ENCODE results near the gene NOXA1.
"Not testable (repeated sequence)": the region's sequence is repeated elsewhere in the genome, so short reads cannot be mapped to it uniquely, and the experiment has no call there.

Gene NOXA1, protein sequence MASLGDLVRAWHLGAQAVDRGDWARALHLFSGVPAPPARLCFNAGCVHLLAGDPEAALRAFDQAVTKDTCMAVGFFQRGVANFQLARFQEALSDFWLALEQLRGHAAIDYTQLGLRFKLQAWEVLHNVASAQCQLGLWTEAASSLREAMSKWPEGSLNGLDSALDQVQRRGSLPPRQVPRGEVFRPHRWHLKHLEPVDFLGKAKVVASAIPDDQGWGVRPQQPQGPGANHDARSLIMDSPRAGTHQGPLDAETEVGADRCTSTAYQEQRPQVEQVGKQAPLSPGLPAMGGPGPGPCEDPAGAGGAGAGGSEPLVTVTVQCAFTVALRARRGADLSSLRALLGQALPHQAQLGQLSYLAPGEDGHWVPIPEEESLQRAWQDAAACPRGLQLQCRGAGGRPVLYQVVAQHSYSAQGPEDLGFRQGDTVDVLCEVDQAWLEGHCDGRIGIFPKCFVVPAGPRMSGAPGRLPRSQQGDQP

GRCh38 chr9:137422604-137423513 lies at the start of gene NOXA1, which contains the start of gene EXD3:
TSS of gene NOXA1 (plus strand) at chr9:137423393. CDS start at chr9:137423530, 137 bp downstream.
TSS of gene EXD3 (minus strand) at chr9:137423162. CDS start at chr9:137395357, 27,805 bp downstream.
- peak; percentile 82 for DNase-seq (ENCODE audit: low read depth)

DNA sequence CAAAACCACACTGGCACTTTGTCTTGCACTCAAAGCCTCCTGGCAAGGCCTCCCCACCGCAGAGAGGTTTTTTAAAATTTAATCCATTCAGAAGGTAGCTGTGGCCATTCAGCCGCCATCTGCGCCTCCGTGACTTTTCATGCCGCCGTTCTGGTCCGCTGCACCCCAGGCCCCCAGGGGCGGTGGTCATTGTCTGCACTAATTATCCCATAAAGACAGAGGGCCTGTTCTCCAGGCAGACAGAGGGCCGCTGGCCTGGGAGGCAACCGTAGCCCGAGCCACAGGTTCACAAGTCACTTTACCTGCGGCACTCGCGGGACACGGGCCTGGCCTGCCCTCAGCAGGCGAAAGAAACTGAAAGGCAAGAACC lies 49.6 kb upstream of the NOXA1 start:
- no peak for DNase-seq (ENCODE audit: low read depth)

GRCh38 chr9:137374131-137374845 lies 48.9 kb upstream of the NOXA1 start:
- DNase-seq (ENCODE audit: low read depth), result no peak

- no peak for DNase-seq (ENCODE audit: low read depth)
These were observed 47.7 kb upstream of the NOXA1 start for GRCh38 chr9:137375321-137376058.

DNA sequence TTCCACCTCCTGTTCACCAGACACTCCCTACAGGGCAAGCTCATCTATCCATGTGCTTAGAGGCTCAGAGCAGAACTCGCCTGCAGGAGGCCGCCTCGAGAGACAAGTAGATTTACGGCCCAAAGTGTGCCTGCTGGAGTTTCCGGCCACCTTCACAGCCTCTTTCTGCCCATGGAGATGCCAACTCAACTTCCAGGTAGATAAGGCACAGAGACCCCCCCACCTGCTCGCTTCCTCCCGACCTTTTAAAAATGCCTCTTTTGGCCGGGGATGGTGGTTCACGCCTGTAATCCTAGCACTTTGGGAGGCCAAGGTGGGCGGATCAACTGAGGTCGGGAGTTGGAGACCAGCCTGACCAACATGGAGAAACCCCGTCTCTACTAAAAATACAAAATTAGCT lies 46.8 kb upstream of the NOXA1 start:
- DNase-seq (ENCODE audit: low read depth), result no peak

DNA sequence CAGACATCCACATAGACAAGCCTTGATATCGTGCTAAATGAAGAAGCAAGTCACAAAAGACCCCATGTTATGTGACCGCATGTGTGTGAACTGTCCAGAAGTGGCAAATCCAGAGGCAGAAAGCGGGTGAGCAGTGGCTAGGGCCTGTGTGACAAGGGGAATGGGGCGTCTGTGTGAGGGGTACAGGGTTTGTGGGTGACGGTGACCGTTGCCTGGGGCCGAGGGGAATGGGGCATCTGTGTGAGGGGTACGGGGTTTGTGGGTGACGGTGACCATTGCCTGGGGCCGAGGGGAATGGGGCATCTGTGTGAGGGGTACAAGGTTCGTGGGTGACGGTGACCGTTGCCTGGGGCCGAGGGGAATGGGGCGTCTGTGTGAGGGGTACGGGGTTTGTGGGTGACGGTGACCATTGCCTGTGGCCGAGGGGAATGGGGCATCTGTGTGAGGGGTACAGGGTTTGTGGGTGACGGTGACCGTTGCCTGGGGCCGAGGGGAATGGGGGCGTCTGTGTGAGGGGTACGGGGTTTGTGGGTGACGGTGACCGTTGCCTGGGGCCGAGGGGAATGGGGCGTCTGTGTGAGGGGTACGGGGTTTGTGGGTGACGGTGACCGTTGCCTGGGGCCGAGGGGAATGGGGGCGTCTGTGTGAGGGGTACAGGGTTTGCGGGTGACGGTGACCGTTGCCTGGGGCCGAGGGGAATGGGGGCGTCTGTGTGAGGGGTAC lies 44.3 kb upstream of the NOXA1 start:
- not testable (repeated sequence) for DNase-seq (ENCODE audit: low read depth)

DNA sequence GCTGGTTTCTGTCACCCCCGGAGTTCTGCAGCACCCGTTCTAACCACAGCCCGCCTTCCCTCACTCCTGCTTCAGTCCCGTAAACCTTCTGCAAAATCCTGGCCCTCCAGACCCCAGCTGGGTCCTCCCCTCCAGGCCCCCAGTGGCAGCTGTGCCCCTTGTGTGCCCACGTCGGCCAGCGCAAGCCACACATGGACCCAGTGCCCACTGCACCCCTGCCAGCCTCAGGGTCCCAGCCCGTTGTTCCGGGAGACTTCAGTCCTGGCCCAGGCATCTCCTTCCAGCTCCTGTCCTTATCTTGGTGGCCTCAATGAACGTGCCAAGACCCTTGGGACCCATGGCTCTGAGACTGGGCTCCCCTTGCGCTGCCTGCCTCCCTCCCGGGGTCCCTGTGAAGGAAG lies 43.4 kb upstream of the NOXA1 start:
- no peak for DNase-seq (ENCODE audit: low read depth)

DNA sequence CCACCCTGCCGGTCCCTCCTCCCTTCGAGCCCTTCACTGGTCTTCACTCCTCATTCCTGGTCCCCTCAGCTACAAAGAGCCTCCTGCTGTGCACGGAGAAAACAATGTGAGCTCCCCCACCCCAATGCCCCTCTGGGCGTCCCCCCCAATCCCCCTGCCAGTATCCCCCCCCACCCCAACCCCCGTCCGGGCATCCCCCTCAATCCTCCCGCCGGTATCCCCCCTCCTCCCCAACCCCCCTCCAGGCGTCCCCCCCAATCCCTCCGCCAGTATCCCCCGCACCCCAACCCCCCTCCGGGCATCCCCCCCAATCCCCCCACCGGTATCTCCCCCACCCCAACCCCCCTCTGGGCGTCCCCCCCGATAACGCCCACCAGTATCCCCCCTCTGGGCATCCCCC lies 43.0 kb upstream of the NOXA1 start:
- no peak for DNase-seq (ENCODE audit: low read depth)

GRCh38 chr9:137380606-137381005 lies 42.6 kb upstream of the NOXA1 start:
- no peak for DNase-seq (ENCODE audit: low read depth)

DNA sequence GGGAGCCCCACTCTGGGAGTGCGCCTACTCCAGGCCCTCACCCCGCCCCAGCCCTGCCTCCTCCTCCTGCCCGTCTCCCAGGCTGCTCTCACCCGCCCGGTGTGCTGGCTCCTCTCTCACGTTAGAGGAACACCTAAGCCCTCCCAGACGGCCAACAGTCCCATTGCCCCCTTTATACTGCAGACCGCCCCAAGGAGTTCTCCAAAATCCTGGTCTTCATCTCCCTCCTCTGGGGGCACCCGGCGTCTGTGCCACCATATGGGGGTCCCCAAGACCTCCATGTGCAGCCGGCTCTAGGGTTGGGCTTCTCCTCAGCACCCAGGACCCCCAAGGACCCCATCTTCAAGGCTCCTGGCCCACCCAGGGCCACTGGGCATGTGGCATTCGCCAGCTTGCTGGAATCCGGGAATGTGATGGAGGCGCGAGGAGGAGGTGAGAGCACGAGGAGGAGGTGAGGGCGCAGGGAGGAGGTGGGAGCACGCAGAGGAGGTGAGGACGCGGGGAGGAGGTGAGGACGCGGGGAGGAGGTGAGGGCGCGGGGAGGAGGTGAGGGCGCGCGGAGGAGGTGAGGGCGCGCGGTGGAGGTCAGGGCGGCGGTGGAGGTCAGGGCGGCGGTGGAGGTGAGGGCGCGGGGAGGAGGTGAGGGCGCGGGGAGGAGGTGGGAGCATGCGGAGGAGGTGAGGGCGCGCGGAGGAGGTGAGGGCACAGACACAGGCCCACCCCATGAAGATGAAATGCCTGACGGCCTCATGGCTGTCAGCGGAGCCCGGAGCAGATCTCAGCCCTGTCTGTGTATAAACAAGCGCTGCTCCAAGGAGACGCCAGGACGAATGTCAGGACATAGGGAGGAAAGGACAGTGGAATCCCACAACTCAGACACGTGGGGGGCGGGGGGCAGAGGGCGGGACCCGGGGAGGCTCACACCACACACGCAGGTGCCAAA lies 41.4 kb upstream of the NOXA1 start:
- DNase-seq (ENCODE audit: low read depth), result no peak

GRCh38 chr9:137382444-137383080 lies 40.6 kb upstream of the NOXA1 start:
- DNase-seq (ENCODE audit: low read depth), result no peak

DNA sequence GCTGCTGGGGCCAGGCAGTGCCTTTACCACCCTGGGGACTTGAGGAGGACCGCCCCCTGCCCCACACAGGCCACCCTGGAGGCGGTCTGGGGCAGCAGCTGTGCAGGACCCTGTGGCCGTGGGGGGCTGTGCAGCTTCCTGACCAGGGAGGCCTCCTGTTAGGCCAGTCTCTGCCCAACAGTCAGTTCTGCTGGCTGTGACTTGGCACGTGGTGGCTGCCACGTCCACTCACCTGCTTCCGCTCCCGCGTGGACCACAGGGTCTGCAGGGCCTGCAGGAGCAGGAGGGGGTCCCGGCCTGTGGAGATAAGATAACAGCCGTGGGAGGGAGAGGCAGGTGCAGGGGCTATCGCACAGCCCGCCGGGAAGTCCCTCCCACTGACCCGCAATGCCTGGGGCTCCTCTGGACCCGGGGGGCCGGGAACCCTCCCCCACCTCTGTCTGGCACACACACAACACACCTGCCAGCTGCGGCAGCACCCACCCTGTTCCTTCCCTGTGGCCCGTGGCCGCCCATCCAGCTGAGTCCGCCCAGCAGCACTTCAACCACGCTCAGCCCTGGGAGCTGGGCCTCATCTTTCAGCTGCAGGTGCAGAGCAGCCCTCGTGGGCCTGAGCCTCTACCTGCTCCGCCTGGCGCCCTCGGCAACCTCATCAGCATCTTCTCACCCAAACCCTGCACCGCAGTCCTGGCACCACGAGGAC lies 40.0 kb upstream of the NOXA1 start:
- no peak for DNase-seq (ENCODE audit: low read depth)

- no peak for DNase-seq (ENCODE audit: low read depth)
These were observed 39.1 kb upstream of the NOXA1 start for GRCh38 chr9:137383784-137384756.

GRCh38 chr9:137385061-137385655 lies 38.0 kb upstream of the NOXA1 start:
- DNase-seq (ENCODE audit: low read depth), result no peak

- not testable (repeated sequence) for DNase-seq (ENCODE audit: low read depth)
These were observed 36.6 kb upstream of the NOXA1 start for GRCh38 chr9:137386507-137387113.

DNA sequence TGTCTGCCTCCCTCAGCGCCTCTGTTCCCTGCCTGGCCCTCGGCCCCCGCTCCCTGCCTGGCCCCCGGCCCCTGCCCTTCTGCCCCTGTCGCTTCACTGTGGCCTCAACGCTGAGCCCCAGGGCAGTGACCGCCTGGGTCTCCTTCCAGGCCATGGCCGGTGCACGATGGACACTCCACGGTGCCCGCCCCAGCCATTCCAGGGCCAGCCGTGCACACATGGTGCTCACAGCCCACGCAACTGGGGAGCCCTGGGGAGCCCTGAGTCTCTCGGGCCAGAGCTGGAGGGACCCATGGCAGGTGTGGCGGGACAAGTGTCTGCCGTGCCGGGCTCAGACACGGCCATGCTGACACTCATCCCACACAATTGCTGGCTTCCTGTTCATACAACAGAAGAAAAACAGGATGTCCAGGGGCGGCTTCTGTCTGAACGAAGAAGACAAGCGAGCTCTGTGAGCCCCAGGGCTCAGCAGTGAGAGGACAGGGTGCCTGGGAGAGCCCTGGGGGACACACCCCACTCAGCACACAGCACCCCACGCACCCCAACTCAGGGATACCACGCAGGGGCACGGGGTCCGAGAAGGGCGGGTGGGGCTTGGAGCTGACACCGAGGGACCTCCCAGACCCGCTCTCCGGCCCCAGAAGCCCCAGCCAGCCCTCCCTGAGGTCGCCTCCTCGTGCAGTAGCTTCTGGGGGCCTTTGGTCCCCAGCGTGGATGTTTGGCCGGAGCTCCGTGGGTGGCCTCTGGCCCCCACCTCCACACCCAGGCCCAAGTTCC lies 35.9 kb upstream of the NOXA1 start:
- no peak for DNase-seq (ENCODE audit: low read depth)
